Measurements from ENCODE around the gene CHDH. TPM values are rescaled to one million over a fixed set of nuclear protein-coding genes. Genes with fewer than 3 reads are reported as not detected.

CHDH gene
- total and polyA plus RNA-seq, 2 donors (not counting 3 experiments of a cell fraction or from before 2014, with no cell fraction given): 0.04 to 0.06 TPM

GRCh38 chr3:53816425-53816824, 29.8 kb downstream of the CHDH start:
- BruUV-seq (replicated peaks): no TSS peak
- Histone ChIP-seq H3K9me3 (replicated peaks; ENCODE audit: control insufficient read depth, insufficient read depth, low read length) (no peaks in the 10 kb centered on the region), H3K4me2 (ENCODE audit: insufficient read depth, low read length) (no peak overlapping the region), H3K36me3 (ENCODE audit: control insufficient read depth in 2 of 2, extremely low read depth in 1 of 2, insufficient read depth in 2 of 2, low read length in 2 of 2) (no peaks in the 10 kb centered on the region), H3K27ac (ENCODE audit: insufficient read depth, low read depth, low read length) (no peak overlapping the region), H3K79me2 (ENCODE audit: control insufficient read depth, insufficient read depth, low read length) (no peaks in the 10 kb centered on the region), H3K9ac (replicated peaks; ENCODE audit: extremely low read depth, insufficient read depth, low read length) (no peak overlapping the region), H2AFZ (ENCODE audit: low read depth, low read length) (no peak overlapping the region), H3K27me3 (ENCODE audit: control insufficient read depth in 2 of 2, insufficient read depth in 2 of 2, low read length in 2 of 2) (no peaks in the 10 kb centered on the region), H3K4me3 (replicated peaks in 1 of 3; ENCODE audit: insufficient read depth in 1 of 3, low read depth in 1 of 3, low read length in 3 of 3) (no peak overlapping the region), H3K9me1 (replicated peaks; ENCODE audit: control insufficient read depth, extremely low read depth, insufficient read depth, low read length) (no peaks in the 10 kb centered on the region), H4K20me1 (replicated peaks; ENCODE audit: control insufficient read depth, extremely low read depth, insufficient read depth, low read length) (no peaks in the 10 kb centered on the region), H3K4me1 (ENCODE audit: control insufficient read depth, extremely low read depth, insufficient read depth, low read length) (no peaks in the 10 kb centered on the region)
- POLR2A ChIA-PET: no interaction called here
- FAIRE-seq: no peak
- dilution Hi-C loops (cut with MboI; ENCODE audit: extremely low pct_ligation_motif_present, low sequenced_read_pairs): no loop called here
- no peak for TF ChIP-seq POLR2A (IDR thresholded peaks at IDR 0.05; ENCODE audit: low read depth, low read length)
- TF ChIP-seq FOS (IDR thresholded peaks at IDR 0.05; ENCODE audit: borderline replicate concordance, insufficient read depth, low read length): no peak
- no peak for TF ChIP-seq POLR2AphosphoS5 (IDR thresholded peaks at IDR 0.05; ENCODE audit: insufficient read depth, low read depth, low read length)
- TF ChIP-seq JUN (IDR thresholded peaks at IDR 0.05; ENCODE audit: borderline replicate concordance, insufficient read depth, insufficient read length, low read depth): no peak
- TF ChIP-seq CTCF (IDR thresholded peaks at IDR 0.05; ENCODE audit: extremely low read depth in 1 of 2, insufficient read depth in 1 of 2, low read depth in 1 of 2, low read length in 2 of 2): no peak
- TF ChIP-seq MYC (IDR thresholded peaks at IDR 0.05; ENCODE audit: low read depth, low read length): no peak
- TF ChIP-seq MAX (IDR thresholded peaks at IDR 0.05; ENCODE audit: insufficient read depth, insufficient read length): no peak
- TF ChIP-seq GATA2 (IDR thresholded peaks at IDR 0.05; ENCODE audit: insufficient read depth, insufficient read length, low read depth, low read length): no peak
- no peak for TF ChIP-seq EZH2 (IDR thresholded peaks at IDR 0.05; ENCODE audit: borderline replicate concordance, low read depth, low read length, severe bottlenecking)
- intact Hi-C loops (cut with micrococcal nuclease): no loop called here
- DNase-seq (ENCODE audit: low read depth, low spot score): no peak
- CTCF ChIA-PET: no interaction called here
